WTC11 (cell line): ENCODE results near the gene STAC2. TPM values are rescaled to one million over a fixed set of nuclear protein-coding genes. Genes with fewer than 3 reads are reported as not detected.

ENCODE experiments used
- ATAC-seq: fragments of 200-7000 bp; cut with Tn5 transposase; 2 replicates; pipeline ENCODE4 v1.10.0; 2021; ENCODE audit warnings: mild to moderate bottlenecking, moderate library complexity
- CTCF ChIA-PET: fragments of 300-600 bp; sonication (Branson Sonifier 250); formaldehyde crosslinking; loops from one replicate; lab custom pipeline; 2021; ENCODE audit warnings: antibody characterized with exemption; lab: Charles Lee
- POLR2A ChIA-PET: fragments of 350-600 bp; sonication (Branson Sonifier 250); formaldehyde crosslinking; loops from one replicate; lab custom pipeline; 2021; ENCODE audit warnings: antibody characterized with exemption; lab: Charles Lee
- DNase-seq: peaks from one replicate; pipeline ENCODE4 v3.0.0; 2021; ENCODE audit warnings: low spot score
- H3K27ac Mint-ChIP-seq: 2 replicates; pipeline ENCODE4 v1.8.0; 2021; ENCODE audit warnings: mixed read lengths
- H3K27me3 Mint-ChIP-seq: 2 replicates; pipeline ENCODE4 v1.8.0; 2021; ENCODE audit warnings: low read depth, mild to moderate bottlenecking, moderate library complexity, mixed read lengths
- H3K36me3 Mint-ChIP-seq: 2 replicates; pipeline ENCODE4 v1.8.0; 2021; ENCODE audit warnings: mixed read lengths
- H3K4me1 Mint-ChIP-seq: 2 replicates; pipeline ENCODE4 v1.8.0; 2022; ENCODE audit warnings: mixed read lengths
- H3K4me3 Mint-ChIP-seq: 2 replicates; pipeline ENCODE4 v1.8.0; 2021; ENCODE audit warnings: mild to moderate bottlenecking, moderate library complexity, mixed read lengths
- H3K9me3 Mint-ChIP-seq: 2 replicates; pipeline ENCODE4 v1.8.0; 2021; ENCODE audit warnings: mixed read lengths
- E2F1 ChIP-seq: sonication (generic); formaldehyde crosslinking; IDR thresholded peaks from 2 replicates; pipeline ENCODE4 v1.8.0; 2022; ENCODE audit warnings: mild to moderate bottlenecking, missing genetic modification reagents
- ELF4 ChIP-seq: sonication (generic); formaldehyde crosslinking; IDR thresholded peaks from 2 replicates; pipeline ENCODE4 v1.8.1; 2022; ENCODE audit warnings: low read depth, mild to moderate bottlenecking, moderate library complexity, missing genetic modification reagents
- FOXP1 ChIP-seq: sonication (generic); formaldehyde crosslinking; IDR thresholded peaks from 2 replicates; pipeline ENCODE4 v1.8.0; 2022; ENCODE audit warnings: missing genetic modification reagents, mild to moderate bottlenecking, moderate library complexity, borderline replicate concordance
- GABPB1 ChIP-seq: sonication (generic); formaldehyde crosslinking; IDR thresholded peaks from 2 replicates; pipeline ENCODE4 v1.8.1; 2023; ENCODE audit warnings: mild to moderate bottlenecking, missing genetic modification reagents
- GTF2I ChIP-seq: fragments of 250-450 bp; sonication (Bioruptor Pico); conservative IDR thresholded peaks from 2 replicates; pipeline ENCODE4 v1.4.0; 2021; ENCODE audit warnings: mild to moderate bottlenecking
- NR2C2 ChIP-seq: sonication (generic); formaldehyde crosslinking; IDR thresholded peaks from 2 replicates; pipeline ENCODE4 v1.8.0; 2022; ENCODE audit warnings: mild to moderate bottlenecking, missing genetic modification reagents
- OVOL2 ChIP-seq: fragments of 250-450 bp; sonication (Bioruptor Pico); IDR thresholded peaks from 2 replicates; pipeline ENCODE4 v1.9.0; 2021; ENCODE audit warnings: mild to moderate bottlenecking, borderline replicate concordance
- PRDM15 ChIP-seq: sonication (generic); formaldehyde crosslinking; IDR thresholded peaks from 2 replicates; pipeline ENCODE4 v1.8.0; 2022; ENCODE audit warnings: missing genetic modification reagents
- SMAD4 ChIP-seq: sonication (generic); formaldehyde crosslinking; IDR thresholded peaks from 2 replicates; pipeline ENCODE4 v1.8.0; 2022; ENCODE audit warnings: mild to moderate bottlenecking, missing genetic modification reagents
- SP1 ChIP-seq: sonication (generic); formaldehyde crosslinking; conservative IDR thresholded peaks from 2 replicates; pipeline ENCODE4 v1.8.1; 2022; ENCODE audit warnings: missing genetic modification reagents
- TEAD1 ChIP-seq: sonication (generic); formaldehyde crosslinking; IDR thresholded peaks from 2 replicates; pipeline ENCODE4 v1.8.0; 2022; ENCODE audit warnings: mild to moderate bottlenecking, missing genetic modification reagents
- TEAD4 ChIP-seq: sonication (generic); formaldehyde crosslinking; IDR thresholded peaks from 2 replicates; pipeline ENCODE4 v1.8.0; 2022; ENCODE audit warnings: mild to moderate bottlenecking, missing genetic modification reagents
- USF1 ChIP-seq: sonication (generic); formaldehyde crosslinking; IDR thresholded peaks from 2 replicates; pipeline ENCODE4 v1.8.0; 2022; ENCODE audit warnings: mild to moderate bottlenecking, missing genetic modification reagents
- ZBTB21 ChIP-seq: sonication (generic); formaldehyde crosslinking; IDR thresholded peaks from 2 replicates; pipeline ENCODE4 v1.8.1; 2023; ENCODE audit warnings: mild to moderate bottlenecking, missing genetic modification reagents, borderline replicate concordance
- ZNF138 ChIP-seq: sonication (generic); formaldehyde crosslinking; conservative IDR thresholded peaks from 2 replicates; pipeline ENCODE4 v1.8.1; 2022; ENCODE audit warnings: mild to moderate bottlenecking, moderate library complexity, missing genetic modification reagents
- ZNF232 ChIP-seq: sonication (generic); formaldehyde crosslinking; IDR thresholded peaks from 2 replicates; pipeline ENCODE4 v1.8.0; 2022; ENCODE audit warnings: mild to moderate bottlenecking, missing genetic modification reagents
- ZNF263 ChIP-seq: sonication (generic); formaldehyde crosslinking; IDR thresholded peaks from 2 replicates; pipeline ENCODE4 v1.8.1; 2022; ENCODE audit warnings: low read depth, mild to moderate bottlenecking, moderate library complexity, missing genetic modification reagents
- ZSCAN18 ChIP-seq: fragments of 250-450 bp; sonication (Bioruptor Pico); IDR thresholded peaks from 2 replicates; pipeline ENCODE4 v2.1.2; 2022; ENCODE audit warnings: mild to moderate bottlenecking, moderate library complexity
- total RNA-seq: library from RNA; stranded (reverse); gene quantifications from 3 replicates; pipeline ENCODE4 v1.2.3, GENCODE V29; 2021
- TF ChIP-seq, protein P1 (sequence below): fragments of 250-450 bp; sonication (Bioruptor Pico); IDR thresholded peaks from 2 replicates; pipeline ENCODE4 v1.9.0; 2021; ENCODE audit warnings: mild to moderate bottlenecking, borderline replicate concordance

STAC2 gene
- total RNA-seq, 1 experiment from 2014 or later = 4.2 TPM

DNA sequence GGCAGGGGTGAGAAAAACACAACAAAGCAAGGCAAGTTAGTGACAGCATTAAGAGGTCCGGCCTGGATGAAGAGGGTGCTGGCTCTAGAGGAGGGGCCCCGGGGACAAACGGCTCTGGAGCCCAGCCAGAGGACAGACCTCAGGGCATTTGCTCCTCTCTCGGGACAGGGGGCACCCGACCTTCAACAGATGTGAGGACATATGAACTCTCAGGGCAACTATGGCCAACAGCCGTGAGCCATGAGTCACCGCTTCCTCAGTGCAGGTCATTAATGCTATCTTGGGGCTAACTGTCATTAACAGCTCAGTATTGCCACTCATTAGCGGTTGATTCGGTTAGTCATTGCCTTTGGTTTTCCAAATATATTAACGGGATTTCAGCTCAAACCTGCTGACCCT lies 50.1 kb downstream of the STAC2 start:
- DNase-seq (no peak), ATAC-seq (no peak)
- Mint-ChIP-seq H3K4me1 (peaks cover 41% of the 10 kb centered on the region), H3K4me3 (no peak overlapping the region), H3K27me3 (peaks cover 8% of the 10 kb centered on the region), H3K27ac (0 out of 2 replicates have a peak overlapping the region, but pooled peaks have one; percentile 32), H3K36me3 (peaks cover 4% of the 10 kb centered on the region; the same call in 1 of the 2 replicates), H3K9me3 (no peaks in the 10 kb centered on the region)
- ChIA-PET CTCF (interaction anchor here (0.6 to 4.2 kb wide), 34 partner anchors 9 to 373 kb away, joined by 3 to 284 read pairs (median 10); partner anchors contain the start of genes ARL5C, CACNB1, FBXO47 and LASP1NB), POLR2A (interaction anchor here (0.5 to 2.1 kb wide), 2 partner anchors 10 to 24 kb away, joined by 4 to 21 read pairs; partner anchors contain the start of genes ARL5C and RPL19)
- TF ChIP-seq SMAD4 = no peak
- TF ChIP-seq ZSCAN18 = no peak
- TF ChIP-seq TEAD4 = no peak
- no peak for TF ChIP-seq GABPB1 (CRISPR knock-in tag)
- TF ChIP-seq ZBTB21 = no peak
- TF ChIP-seq USF1 = no peak
- no peak for TF ChIP-seq FOXP1 (CRISPR knock-in tag)
- TF ChIP-seq ZNF232 (CRISPR knock-in tag) = no peak
- TF ChIP-seq ZNF263 = no peak
- TF ChIP-seq ZNF138 = no peak
- TF ChIP-seq TEAD1 = no peak
- TF ChIP-seq ELF4 (CRISPR knock-in tag) = no peak
- no peak for TF ChIP-seq SP1
- TF ChIP-seq GTF2I = no peak
- no peak for TF ChIP-seq NR2C2
- TF ChIP-seq E2F1 (CRISPR knock-in tag) = no peak
- TF ChIP-seq, protein P1, sequence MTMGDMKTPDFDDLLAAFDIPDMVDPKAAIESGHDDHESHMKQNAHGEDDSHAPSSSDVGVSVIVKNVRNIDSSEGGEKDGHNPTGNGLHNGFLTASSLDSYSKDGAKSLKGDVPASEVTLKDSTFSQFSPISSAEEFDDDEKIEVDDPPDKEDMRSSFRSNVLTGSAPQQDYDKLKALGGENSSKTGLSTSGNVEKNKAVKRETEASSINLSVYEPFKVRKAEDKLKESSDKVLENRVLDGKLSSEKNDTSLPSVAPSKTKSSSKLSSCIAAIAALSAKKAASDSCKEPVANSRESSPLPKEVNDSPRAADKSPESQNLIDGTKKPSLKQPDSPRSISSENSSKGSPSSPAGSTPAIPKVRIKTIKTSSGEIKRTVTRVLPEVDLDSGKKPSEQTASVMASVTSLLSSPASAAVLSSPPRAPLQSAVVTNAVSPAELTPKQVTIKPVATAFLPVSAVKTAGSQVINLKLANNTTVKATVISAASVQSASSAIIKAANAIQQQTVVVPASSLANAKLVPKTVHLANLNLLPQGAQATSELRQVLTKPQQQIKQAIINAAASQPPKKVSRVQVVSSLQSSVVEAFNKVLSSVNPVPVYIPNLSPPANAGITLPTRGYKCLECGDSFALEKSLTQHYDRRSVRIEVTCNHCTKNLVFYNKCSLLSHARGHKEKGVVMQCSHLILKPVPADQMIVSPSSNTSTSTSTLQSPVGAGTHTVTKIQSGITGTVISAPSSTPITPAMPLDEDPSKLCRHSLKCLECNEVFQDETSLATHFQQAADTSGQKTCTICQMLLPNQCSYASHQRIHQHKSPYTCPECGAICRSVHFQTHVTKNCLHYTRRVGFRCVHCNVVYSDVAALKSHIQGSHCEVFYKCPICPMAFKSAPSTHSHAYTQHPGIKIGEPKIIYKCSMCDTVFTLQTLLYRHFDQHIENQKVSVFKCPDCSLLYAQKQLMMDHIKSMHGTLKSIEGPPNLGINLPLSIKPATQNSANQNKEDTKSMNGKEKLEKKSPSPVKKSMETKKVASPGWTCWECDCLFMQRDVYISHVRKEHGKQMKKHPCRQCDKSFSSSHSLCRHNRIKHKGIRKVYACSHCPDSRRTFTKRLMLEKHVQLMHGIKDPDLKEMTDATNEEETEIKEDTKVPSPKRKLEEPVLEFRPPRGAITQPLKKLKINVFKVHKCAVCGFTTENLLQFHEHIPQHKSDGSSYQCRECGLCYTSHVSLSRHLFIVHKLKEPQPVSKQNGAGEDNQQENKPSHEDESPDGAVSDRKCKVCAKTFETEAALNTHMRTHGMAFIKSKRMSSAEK (CRISPR knock-in tag) = no peak
- no peak for TF ChIP-seq OVOL2
- no peak for TF ChIP-seq PRDM15 (CRISPR knock-in tag)
